ENCODE data around the gene TFB2M.

DNA sequence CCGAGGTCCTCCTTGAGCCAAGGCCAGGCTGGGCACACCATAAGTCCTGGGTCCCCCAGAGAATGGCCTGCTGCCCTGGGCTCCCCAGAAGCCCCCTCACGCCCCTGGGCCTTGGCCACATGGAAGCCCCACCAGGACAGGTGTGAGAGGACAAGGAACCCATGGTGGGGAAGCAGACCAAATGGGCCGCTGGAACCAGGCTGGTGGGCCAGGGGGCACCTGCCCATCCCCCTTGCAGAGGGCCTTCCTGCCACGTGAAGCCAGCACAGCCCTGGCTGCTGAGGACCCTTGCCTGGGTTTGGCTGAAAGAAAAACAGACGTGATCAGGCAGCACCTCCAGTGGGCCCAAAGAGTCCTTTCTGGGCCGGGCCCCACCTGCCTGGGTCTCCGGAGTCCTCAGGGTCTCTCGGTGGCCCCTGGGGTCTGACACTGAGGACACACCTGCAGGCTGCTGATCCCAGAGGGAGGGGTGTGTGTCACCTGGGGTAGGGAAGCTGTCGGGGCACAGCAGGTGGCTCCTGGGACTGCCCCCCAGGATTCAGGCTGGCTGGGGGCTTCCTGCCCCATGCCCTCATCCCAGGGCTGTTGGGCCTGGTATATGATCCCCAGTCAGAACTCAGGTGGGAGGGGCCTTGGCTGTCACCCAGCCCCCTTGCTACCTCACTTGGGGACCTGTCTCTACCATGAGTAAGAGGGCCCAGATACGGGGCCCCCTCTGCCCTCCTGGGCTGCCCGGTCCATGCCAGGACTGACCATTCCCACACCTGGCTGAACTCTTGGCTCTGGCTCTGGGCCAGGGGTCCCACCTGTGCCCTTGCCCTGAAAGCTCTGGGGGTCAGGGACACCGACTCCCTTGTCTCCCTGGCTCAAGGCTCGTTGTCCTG is 55.7 kb downstream of the TFB2M start:
- TF ChIP-seq ZNF792 (CRISPR knock-in tag; IDR thresholded peaks at IDR 0.05): no peak
- TF ChIP-seq CREM (IDR thresholded peaks at IDR 0.05): no peak
- TF ChIP-seq CREM (CRISPR knock-in tag; IDR thresholded peaks at IDR 0.05): no peak
- TF ChIP-seq KAT7 (CRISPR knock-in tag; IDR thresholded peaks at IDR 0.05; ENCODE audit: borderline replicate concordance): no peak
